ENCODE data around the gene TFEB. TPM values are rescaled to one million over a fixed set of nuclear protein-coding genes. Genes with fewer than 3 reads are reported as not detected.

TFEB gene
- total and polyA plus RNA-seq, 4 donors: 13.3 to 38.4 (median 27.8) TPM

- H3K36me3 ChIP-seq (ENCODE audit: control insufficient read depth in 4 of 4, insufficient read depth in 4 of 4, low read length in 4 of 4): peaks cover 0 to 34% (median 5%) of the 10 kb centered on the region in 4 donors
- H3K4me1 ChIP-seq (ENCODE audit: control insufficient read depth in 5 of 5, insufficient read depth in 5 of 5, low read length in 5 of 5): peaks cover 0 to 20% (median 0%) of the 10 kb centered on the region in 5 donors
- no peaks in the 10 kb centered on the region for H3K9me3 ChIP-seq (ENCODE audit: control insufficient read depth in 4 of 4, insufficient read depth in 3 of 4, low read length in 3 of 4)
- TF ChIP-seq, protein P1, sequence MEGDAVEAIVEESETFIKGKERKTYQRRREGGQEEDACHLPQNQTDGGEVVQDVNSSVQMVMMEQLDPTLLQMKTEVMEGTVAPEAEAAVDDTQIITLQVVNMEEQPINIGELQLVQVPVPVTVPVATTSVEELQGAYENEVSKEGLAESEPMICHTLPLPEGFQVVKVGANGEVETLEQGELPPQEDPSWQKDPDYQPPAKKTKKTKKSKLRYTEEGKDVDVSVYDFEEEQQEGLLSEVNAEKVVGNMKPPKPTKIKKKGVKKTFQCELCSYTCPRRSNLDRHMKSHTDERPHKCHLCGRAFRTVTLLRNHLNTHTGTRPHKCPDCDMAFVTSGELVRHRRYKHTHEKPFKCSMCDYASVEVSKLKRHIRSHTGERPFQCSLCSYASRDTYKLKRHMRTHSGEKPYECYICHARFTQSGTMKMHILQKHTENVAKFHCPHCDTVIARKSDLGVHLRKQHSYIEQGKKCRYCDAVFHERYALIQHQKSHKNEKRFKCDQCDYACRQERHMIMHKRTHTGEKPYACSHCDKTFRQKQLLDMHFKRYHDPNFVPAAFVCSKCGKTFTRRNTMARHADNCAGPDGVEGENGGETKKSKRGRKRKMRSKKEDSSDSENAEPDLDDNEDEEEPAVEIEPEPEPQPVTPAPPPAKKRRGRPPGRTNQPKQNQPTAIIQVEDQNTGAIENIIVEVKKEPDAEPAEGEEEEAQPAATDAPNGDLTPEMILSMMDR (IDR thresholded peaks at IDR 0.05; ENCODE audit: control extremely low read depth, extremely low read depth): no peak
- WGBS, 2 donors: 95 to 99% methylated on average over 7 of the region's 7 CpGs
- no peak for ATAC-seq (ENCODE audit: insufficient read depth, low FRiP score)
- no peak overlapping the region for H3K9ac ChIP-seq (ENCODE audit: insufficient read depth in 1 of 2, low read length in 2 of 2)
- no peak for DNase-seq
- H3K4me3 ChIP-seq: no peak overlapping the region
- H3K27me3 ChIP-seq (ENCODE audit: control insufficient read depth in 3 of 3, insufficient read depth in 3 of 3, low read length in 2 of 3): no peaks in the 10 kb centered on the region
- H3K27ac ChIP-seq (ENCODE audit: low read depth in 1 of 2, low read length in 1 of 2): no peak overlapping the region
Measured at GRCh38 chr6:41685641-41686380, 49.6 kb downstream of the TFEB start.

DNA sequence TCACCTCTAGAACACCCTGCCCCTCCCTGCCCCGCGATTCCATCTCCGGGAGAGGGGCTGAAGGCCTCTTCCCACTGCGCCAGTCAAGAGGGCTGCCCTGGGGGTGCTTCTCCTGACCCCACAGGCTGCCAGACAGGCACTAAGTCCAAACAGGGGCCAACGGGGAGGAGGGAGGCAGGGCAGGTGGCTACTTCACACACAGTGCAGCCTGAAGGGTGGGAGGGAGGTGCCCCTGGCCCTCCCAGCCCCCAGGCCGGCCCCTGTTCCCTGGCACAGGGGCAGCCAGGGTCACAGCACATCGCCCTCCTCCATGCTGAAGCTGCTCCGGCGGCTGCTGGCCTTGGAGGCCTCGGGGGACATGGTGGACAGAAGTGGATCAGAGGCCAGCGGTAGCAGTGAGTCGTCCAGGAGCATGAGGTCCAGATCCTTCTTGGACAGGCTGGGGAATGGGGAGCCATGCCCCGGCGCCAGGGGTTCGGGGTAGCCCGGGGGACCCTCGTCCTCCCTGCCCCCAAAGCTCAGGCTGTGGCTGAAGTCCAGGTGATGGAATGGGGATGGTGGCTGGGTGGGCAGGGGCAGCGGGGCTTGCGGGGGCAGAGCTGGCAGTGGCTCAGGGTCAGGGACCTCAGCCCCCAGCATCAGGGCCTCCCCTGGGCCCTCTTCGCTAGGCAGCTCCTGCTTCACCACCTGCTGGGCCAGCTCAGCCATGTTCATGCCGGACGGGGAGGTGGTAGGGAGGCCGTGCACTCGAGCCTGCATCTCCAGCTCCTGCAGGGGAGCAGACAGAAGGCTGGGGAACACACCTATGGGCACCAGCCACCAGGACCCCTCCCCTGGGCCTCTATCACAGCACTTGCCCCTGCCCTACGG, 50.9 kb downstream of the TFEB start:
- 90 to 96% methylated on average over 25 of the region's 25 CpGs for WGBS, 2 donors
- Histone ChIP-seq H3K9me3 (ENCODE audit: control insufficient read depth in 4 of 4, insufficient read depth in 3 of 4, low read length in 3 of 4) (no peaks in the 10 kb centered on the region), H3K4me1 (ENCODE audit: control insufficient read depth in 5 of 5, insufficient read depth in 5 of 5, low read length in 5 of 5) (peaks cover 0 to 20% (median 0%) of the 10 kb centered on the region in 5 donors), H3K4me3 (no peak overlapping the region), H3K36me3 (ENCODE audit: control insufficient read depth in 4 of 4, insufficient read depth in 4 of 4, low read length in 4 of 4) (peaks cover 0 to 31% (median 5%) of the 10 kb centered on the region in 4 donors), H3K9ac (ENCODE audit: insufficient read depth in 1 of 2, low read length in 2 of 2) (no peak overlapping the region), H3K27ac (ENCODE audit: low read depth in 1 of 2, low read length in 1 of 2) (no peak overlapping the region), H3K27me3 (ENCODE audit: control insufficient read depth in 3 of 3, insufficient read depth in 3 of 3, low read length in 2 of 3) (no peaks in the 10 kb centered on the region)
- DNase-seq (no peak), ATAC-seq (ENCODE audit: insufficient read depth, low FRiP score) (no peak)
- TF ChIP-seq, protein P1 (IDR thresholded peaks at IDR 0.05; ENCODE audit: control extremely low read depth, extremely low read depth): no peak

DNA sequence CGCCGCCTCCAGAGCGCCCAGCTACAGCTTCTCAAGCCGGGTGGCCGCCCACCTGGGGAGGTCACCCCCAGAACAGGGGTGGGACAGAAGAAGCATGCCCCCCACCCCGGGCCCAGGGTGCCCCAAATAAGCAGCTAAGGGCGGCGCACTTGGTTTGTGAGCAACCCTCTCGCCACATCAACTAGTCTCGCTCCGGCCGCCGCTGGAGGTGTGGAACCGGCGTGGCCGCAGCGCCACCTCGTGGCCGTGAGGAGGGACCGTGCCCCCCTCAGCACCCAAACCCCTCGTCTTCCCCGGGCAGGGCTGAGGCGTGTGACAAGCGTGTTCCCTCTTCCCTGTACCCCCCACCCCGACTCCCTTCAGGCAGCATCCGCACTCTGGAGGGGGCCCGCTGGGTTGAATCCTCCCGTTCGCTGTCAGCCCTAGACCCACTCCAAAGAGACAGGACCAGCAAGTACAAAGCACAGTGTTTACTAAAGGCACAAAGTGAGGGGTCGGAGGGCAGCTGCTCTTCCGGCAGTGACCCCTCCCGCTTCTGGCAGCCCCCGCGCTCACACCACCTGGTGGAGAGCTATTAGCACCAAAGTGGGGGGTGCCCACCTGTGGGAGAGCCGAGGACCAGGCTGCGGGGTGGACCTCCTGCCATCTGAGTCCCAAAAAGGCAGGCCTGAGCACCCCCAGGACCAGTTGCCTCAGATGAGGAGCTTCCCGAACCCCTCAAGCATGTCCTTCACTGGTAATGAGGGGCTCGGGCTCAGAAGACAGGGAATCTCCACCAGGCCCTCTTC, 51.7 kb downstream of the TFEB start:
- no peak overlapping the region for H3K4me3 ChIP-seq
- peaks cover 0 to 27% (median 5%) of the 10 kb centered on the region in 4 donors for H3K36me3 ChIP-seq (ENCODE audit: control insufficient read depth in 4 of 4, insufficient read depth in 4 of 4, low read length in 4 of 4)
- no peaks in the 10 kb centered on the region for H3K27me3 ChIP-seq (ENCODE audit: control insufficient read depth in 3 of 3, insufficient read depth in 3 of 3, low read length in 2 of 3)
- H3K9ac ChIP-seq (ENCODE audit: insufficient read depth in 1 of 2, low read length in 2 of 2): no peak overlapping the region
- 11 to 13% methylated on average over 38 of the region's 38 CpGs for WGBS, 2 donors
- ATAC-seq (ENCODE audit: insufficient read depth, low FRiP score) (peak; percentile 73), DNase-seq (peak; percentile 80 to 88 (median 84))
- H3K27ac ChIP-seq (ENCODE audit: low read depth in 1 of 2, low read length in 1 of 2): peak overlapping the region in 1 of 2 donors; percentile 62
- no peaks in the 10 kb centered on the region for H3K9me3 ChIP-seq (ENCODE audit: control insufficient read depth in 4 of 4, insufficient read depth in 3 of 4, low read length in 3 of 4)
- TF ChIP-seq, protein P1 (IDR thresholded peaks at IDR 0.05; ENCODE audit: control extremely low read depth, extremely low read depth): peak; percentile 88
- H3K4me1 ChIP-seq (ENCODE audit: control insufficient read depth in 5 of 5, insufficient read depth in 5 of 5, low read length in 5 of 5): peaks cover 0 to 20% (median 0%) of the 10 kb centered on the region in 5 donors

All from lung (tissue), 12 donors.